NB4 (cell line): ENCODE data around the gene JSRP1.

Experiments
- CTCF ChIP-seq: IDR thresholded peaks from one replicate; pipeline ENCODE4 v1.5.1; 2012; ENCODE audit warnings: low read depth, low read length
- POLR2A ChIP-seq: IDR thresholded peaks from 2 replicates; pipeline ENCODE4 v1.6.1; 2011; ENCODE audit warnings: mild to moderate bottlenecking; ENCODE audit not compliant: insufficient read length; ENCODE audit errors: extremely low read depth

- TF ChIP-seq POLR2A: no peak
- TF ChIP-seq CTCF: no peak
Measured at GRCh38 chr19:2212861-2213711, 43.1 kb downstream of the JSRP1 start.
